ENCODE measurements around the gene TMEM82. TPM values are rescaled to one million over a fixed set of nuclear protein-coding genes. Genes with fewer than 3 reads are reported as not detected.

Gene TMEM82
- polyA plus RNA-seq, 1 donor (not counting 4 experiments of a cell fraction or from before 2014, with no cell fraction given), result not detected

GRCh38 chr1:15748690-15749398 is 6.5 kb downstream of the TMEM82 start:
- H3K27ac ChIP-seq (ENCODE audit: control insufficient read depth, insufficient read depth, low read length), result no peak overlapping the region
- no peaks in the 10 kb centered on the region for H3K9me3 ChIP-seq (ENCODE audit: control insufficient read depth, low read depth, low read length)
- no peak overlapping the region for H3K4me2 ChIP-seq (ENCODE audit: control insufficient read depth, extremely low read depth, insufficient read depth, low read depth, low read length)
- no peaks in the 10 kb centered on the region for H3K36me3 ChIP-seq (ENCODE audit: control insufficient read depth in 2 of 2, extremely low read depth in 1 of 2, insufficient read depth in 2 of 2, low read length in 2 of 2)
- TF ChIP-seq, protein P1, sequence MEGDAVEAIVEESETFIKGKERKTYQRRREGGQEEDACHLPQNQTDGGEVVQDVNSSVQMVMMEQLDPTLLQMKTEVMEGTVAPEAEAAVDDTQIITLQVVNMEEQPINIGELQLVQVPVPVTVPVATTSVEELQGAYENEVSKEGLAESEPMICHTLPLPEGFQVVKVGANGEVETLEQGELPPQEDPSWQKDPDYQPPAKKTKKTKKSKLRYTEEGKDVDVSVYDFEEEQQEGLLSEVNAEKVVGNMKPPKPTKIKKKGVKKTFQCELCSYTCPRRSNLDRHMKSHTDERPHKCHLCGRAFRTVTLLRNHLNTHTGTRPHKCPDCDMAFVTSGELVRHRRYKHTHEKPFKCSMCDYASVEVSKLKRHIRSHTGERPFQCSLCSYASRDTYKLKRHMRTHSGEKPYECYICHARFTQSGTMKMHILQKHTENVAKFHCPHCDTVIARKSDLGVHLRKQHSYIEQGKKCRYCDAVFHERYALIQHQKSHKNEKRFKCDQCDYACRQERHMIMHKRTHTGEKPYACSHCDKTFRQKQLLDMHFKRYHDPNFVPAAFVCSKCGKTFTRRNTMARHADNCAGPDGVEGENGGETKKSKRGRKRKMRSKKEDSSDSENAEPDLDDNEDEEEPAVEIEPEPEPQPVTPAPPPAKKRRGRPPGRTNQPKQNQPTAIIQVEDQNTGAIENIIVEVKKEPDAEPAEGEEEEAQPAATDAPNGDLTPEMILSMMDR (optimal IDR thresholded peaks at IDR 0.05 in 1 of 3, IDR thresholded peaks at IDR 0.05 in 1 of 3, conservative IDR thresholded peaks at IDR 0.05 in 1 of 3; ENCODE audit: extremely low read depth in 1 of 3, insufficient read depth in 2 of 3, low read length in 3 of 3), result no peak
- TF ChIP-seq EZH2 (IDR thresholded peaks at IDR 0.05; ENCODE audit: low read length), result no peak
- no peak overlapping the region for H2AFZ ChIP-seq (ENCODE audit: control insufficient read depth, low read length)
- DNase-seq (ENCODE audit: low read depth, low spot score) (no peak), FAIRE-seq (no peak)
- H3K27me3 ChIP-seq (ENCODE audit: control insufficient read depth, extremely low read depth, insufficient read depth, low read length), result no peaks in the 10 kb centered on the region
- H3K9me1 ChIP-seq (ENCODE audit: control insufficient read depth, extremely low read depth, insufficient read depth, low read length), result no peaks in the 10 kb centered on the region
- dilution Hi-C loops (cut with MboI; ENCODE audit: extremely low pct_ligation_motif_present, low sequenced_read_pairs), result no loop called here
- no peak overlapping the region for H3K4me3 ChIP-seq (ENCODE audit: control insufficient read depth in 2 of 3, extremely low read depth in 1 of 3, insufficient read depth in 2 of 3, low read depth in 1 of 3, low read length in 3 of 3)
- H3K79me2 ChIP-seq (ENCODE audit: control insufficient read depth, insufficient read depth, low read length), result no peaks in the 10 kb centered on the region
- H3K4me1 ChIP-seq (ENCODE audit: control insufficient read depth, extremely low read depth, insufficient read depth, low read length), result no peaks in the 10 kb centered on the region
- no peaks in the 10 kb centered on the region for H4K20me1 ChIP-seq (ENCODE audit: control insufficient read depth, extremely low read depth, insufficient read depth, low read length)
- H3K9ac ChIP-seq (ENCODE audit: control insufficient read depth, extremely low read depth, insufficient read depth, low read length), result no peak overlapping the region

GRCh38 chr1:15749399-15750291 is 7.3 kb downstream of the TMEM82 start:
- no peaks in the 10 kb centered on the region for H3K9me1 ChIP-seq (ENCODE audit: control insufficient read depth, extremely low read depth, insufficient read depth, low read length)
- no peaks in the 10 kb centered on the region for H4K20me1 ChIP-seq (ENCODE audit: control insufficient read depth, extremely low read depth, insufficient read depth, low read length)
- H3K79me2 ChIP-seq (ENCODE audit: control insufficient read depth, insufficient read depth, low read length), result no peaks in the 10 kb centered on the region
- TF ChIP-seq, protein P1 (optimal IDR thresholded peaks at IDR 0.05 in 1 of 3, IDR thresholded peaks at IDR 0.05 in 1 of 3, conservative IDR thresholded peaks at IDR 0.05 in 1 of 3; ENCODE audit: extremely low read depth in 1 of 3, insufficient read depth in 2 of 3, low read length in 3 of 3), result no peak
- H3K9ac ChIP-seq (ENCODE audit: control insufficient read depth, extremely low read depth, insufficient read depth, low read length), result no peak overlapping the region
- no peak overlapping the region for H3K27ac ChIP-seq (ENCODE audit: control insufficient read depth, insufficient read depth, low read length)
- dilution Hi-C loops (cut with MboI; ENCODE audit: extremely low pct_ligation_motif_present, low sequenced_read_pairs), result no loop called here
- no peaks in the 10 kb centered on the region for H3K27me3 ChIP-seq (ENCODE audit: control insufficient read depth, extremely low read depth, insufficient read depth, low read length)
- no peak overlapping the region for H3K4me2 ChIP-seq (ENCODE audit: control insufficient read depth, extremely low read depth, insufficient read depth, low read depth, low read length)
- FAIRE-seq (no peak), DNase-seq (ENCODE audit: low read depth, low spot score) (no peak)
- no peaks in the 10 kb centered on the region for H3K9me3 ChIP-seq (ENCODE audit: control insufficient read depth, low read depth, low read length)
- no peaks in the 10 kb centered on the region for H3K4me1 ChIP-seq (ENCODE audit: control insufficient read depth, extremely low read depth, insufficient read depth, low read length)
- no peak overlapping the region for H2AFZ ChIP-seq (ENCODE audit: control insufficient read depth, low read length)
- no peaks in the 10 kb centered on the region for H3K36me3 ChIP-seq (ENCODE audit: control insufficient read depth in 2 of 2, extremely low read depth in 1 of 2, insufficient read depth in 2 of 2, low read length in 2 of 2)
- no peak overlapping the region for H3K4me3 ChIP-seq (ENCODE audit: control insufficient read depth in 2 of 3, extremely low read depth in 1 of 3, insufficient read depth in 2 of 3, low read depth in 1 of 3, low read length in 3 of 3)

All from keratinocyte (primary cell).